Measurements from ENCODE around the gene ARL8A.
A peak's percentile ranks its signal among the peaks of the same experiment; 100 is the strongest.

Gene ARL8A

GRCh38 chr1:202090994-202091393 lies 53.5 kb downstream of the ARL8A start:
- Histone ChIP-seq H3K4me2 (ENCODE audit: low read depth, low read length) (no peak overlapping the region), H3K4me1 (ENCODE audit: low read length) (no peaks in the 10 kb centered on the region), H3K27me3 (replicated peaks; ENCODE audit: insufficient read depth, low read length) (no peaks in the 10 kb centered on the region), H3K9me3 (replicated peaks; ENCODE audit: insufficient read depth, low read length) (no peaks in the 10 kb centered on the region), H3K4me3 (ENCODE audit: low read length) (no peak overlapping the region), H3K79me2 (ENCODE audit: low read length) (no peaks in the 10 kb centered on the region), H2AFZ (ENCODE audit: low read length) (no peak overlapping the region), H3K9me2 (replicated peaks; ENCODE audit: insufficient read depth, low read length) (no peaks in the 10 kb centered on the region), H3K9ac (ENCODE audit: low read length) (no peak overlapping the region), H3K36me3 (replicated peaks; ENCODE audit: insufficient read depth, low read length) (no peaks in the 10 kb centered on the region), H3F3A (ENCODE audit: insufficient read depth, low read length) (no peaks in the 10 kb centered on the region), H3K27ac (ENCODE audit: low read length) (no peak overlapping the region), H4K20me1 (ENCODE audit: insufficient read depth, low read length) (no peaks in the 10 kb centered on the region)
- no peak for DNase-seq
- TF ChIP-seq EZH2phosphoT487 (IDR thresholded peaks at IDR 0.05; ENCODE audit: low read length), result no peak
- TF ChIP-seq CTCF (IDR thresholded peaks at IDR 0.05; ENCODE audit: low read length), result 0 out of 2 replicates have a peak, but pooled peaks have one; percentile 10

- no peaks in the 10 kb centered on the region for H3K9me2 ChIP-seq (replicated peaks; ENCODE audit: insufficient read depth, low read length)
- no peaks in the 10 kb centered on the region for H3K79me2 ChIP-seq (ENCODE audit: low read length)
- H3K9me3 ChIP-seq (replicated peaks; ENCODE audit: insufficient read depth, low read length), result no peaks in the 10 kb centered on the region
- no peaks in the 10 kb centered on the region for H3K4me1 ChIP-seq (ENCODE audit: low read length)
- H3K27ac ChIP-seq (ENCODE audit: low read length), result no peak overlapping the region
- no peak for DNase-seq
- H3K4me2 ChIP-seq (ENCODE audit: low read depth, low read length), result no peak overlapping the region
- no peaks in the 10 kb centered on the region for H3K27me3 ChIP-seq (replicated peaks; ENCODE audit: insufficient read depth, low read length)
- H3F3A ChIP-seq (ENCODE audit: insufficient read depth, low read length), result no peaks in the 10 kb centered on the region
- no peak overlapping the region for H3K9ac ChIP-seq (ENCODE audit: low read length)
- no peaks in the 10 kb centered on the region for H4K20me1 ChIP-seq (ENCODE audit: insufficient read depth, low read length)
- no peaks in the 10 kb centered on the region for H3K36me3 ChIP-seq (replicated peaks; ENCODE audit: insufficient read depth, low read length)
- TF ChIP-seq EZH2phosphoT487 (IDR thresholded peaks at IDR 0.05; ENCODE audit: low read length) (no peak), EZH2 (optimal IDR thresholded peaks at IDR 0.05; ENCODE audit: low read depth, low read length) (no peak), CTCF (IDR thresholded peaks at IDR 0.05; ENCODE audit: low read length) (no peak)
- no peak overlapping the region for H2AFZ ChIP-seq (ENCODE audit: low read length)
- H3K4me3 ChIP-seq (ENCODE audit: low read length), result no peak overlapping the region
Observed at GRCh38 chr1:202088206-202088605, 56.3 kb downstream of the ARL8A start.

- Histone ChIP-seq H3K79me2 (ENCODE audit: low read length) (no peaks in the 10 kb centered on the region), H3K4me3 (ENCODE audit: low read length) (no peak overlapping the region), H3K4me2 (ENCODE audit: low read depth, low read length) (no peak overlapping the region)
Observed at GRCh38 chr1:202086579-202087350, 57.8 kb downstream of the ARL8A start.

More at GRCh38 chr1:202086579-202087350, 57.8 kb downstream of the ARL8A start:
- DNase-seq, result no peak
- no peaks in the 10 kb centered on the region for H3K9me2 ChIP-seq (replicated peaks; ENCODE audit: insufficient read depth, low read length)
- no peaks in the 10 kb centered on the region for H3K9me3 ChIP-seq (replicated peaks; ENCODE audit: insufficient read depth, low read length)
- H3K27me3 ChIP-seq (replicated peaks; ENCODE audit: insufficient read depth, low read length), result no peaks in the 10 kb centered on the region
- no peaks in the 10 kb centered on the region for H4K20me1 ChIP-seq (ENCODE audit: insufficient read depth, low read length)
- no peak overlapping the region for H3K9ac ChIP-seq (ENCODE audit: low read length)
- no peak overlapping the region for H2AFZ ChIP-seq (ENCODE audit: low read length)
- no peaks in the 10 kb centered on the region for H3K36me3 ChIP-seq (replicated peaks; ENCODE audit: insufficient read depth, low read length)
- no peaks in the 10 kb centered on the region for H3K4me1 ChIP-seq (ENCODE audit: low read length)
- no peak for TF ChIP-seq CTCF (IDR thresholded peaks at IDR 0.05; ENCODE audit: low read length)
- TF ChIP-seq EZH2phosphoT487 (IDR thresholded peaks at IDR 0.05; ENCODE audit: low read length), result no peak
- TF ChIP-seq EZH2 (optimal IDR thresholded peaks at IDR 0.05; ENCODE audit: low read depth, low read length), result no peak
- no peak overlapping the region for H3K27ac ChIP-seq (ENCODE audit: low read length)
- H3F3A ChIP-seq (ENCODE audit: insufficient read depth, low read length), result no peaks in the 10 kb centered on the region
